Left colon (tissue), 2 donors: ENCODE measurements around the gene ETF1. TPM values are rescaled to one million over a fixed set of nuclear protein-coding genes. Genes with fewer than 3 reads are reported as not detected.
A peak's percentile ranks its signal among the peaks of the same experiment; 100 is the strongest.

Experiments
- ATAC-seq: fragments of 200-7000 bp; cut with Tn5 transposase; one replicate; pipeline ENCODE4 v1.9.1; 2020; ENCODE audit warnings: mild to moderate bottlenecking, moderate library complexity
- DNase-seq, 2 donors: peaks; one replicate each; pipeline ENCODE4 v3.0.0-alpha.2; 2020
- intact Hi-C, 2 donors: fragments of 100-400 bp; cut with DNase I in 1 of 2; cut with micrococcal nuclease in 1 of 2; formaldehyde crosslinking; loops; one replicate each; pipeline versions ENCODE4 v1.11.2 to v1.14.0; 2022; cut with DNase I, micrococcal nuclease
- total RNA-seq, 2 donors: library from RNA; stranded (reverse); fragmentation: NEBNext Ultra II Directional; extraction: Animal tissue kit (Norgen Biotek cat#: 25700); gene quantifications; one replicate each; pipeline ENCODE4 v1.2.1, GENCODE V29; 2021
- donor health status: DM: no; HTN: no; CAD: no.
- donor health status: DM: yes; HTN: yes; CAD: no.

ETF1 gene
- total RNA-seq, 2 donors from 2014 or later, result 73.5 to 83.3 TPM

DNA sequence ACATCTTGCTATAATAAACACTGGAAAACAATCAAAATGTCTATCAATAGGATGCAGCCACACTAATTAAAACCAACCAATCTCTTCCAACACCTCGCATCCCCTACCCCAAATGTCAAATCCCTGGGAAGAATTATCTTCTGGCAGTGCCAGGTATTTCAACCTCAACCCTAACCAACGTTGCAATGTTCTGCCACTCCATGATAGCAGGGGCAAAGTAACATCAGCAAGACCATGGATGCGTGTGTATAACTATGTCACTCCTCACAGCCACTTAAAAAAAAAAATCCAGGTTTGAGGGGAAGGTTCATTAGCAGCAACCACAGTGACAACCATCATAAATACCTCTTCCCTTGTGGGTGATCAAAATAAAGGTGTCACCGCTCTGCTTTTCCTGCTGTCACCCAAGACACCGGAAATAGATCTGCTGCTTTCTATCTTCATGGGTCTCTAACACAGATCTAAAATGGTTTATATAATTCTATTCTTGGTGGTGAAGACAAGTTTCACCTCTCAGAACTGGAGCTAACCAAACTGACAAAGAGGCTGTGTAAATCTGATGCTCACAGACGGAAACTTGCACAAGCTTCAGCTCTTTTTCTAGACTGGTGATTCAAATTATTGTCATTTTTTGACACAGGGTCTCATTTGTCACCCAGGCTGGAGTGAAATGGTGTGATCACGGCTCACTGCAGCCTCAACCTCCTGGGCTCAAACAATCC lies 22.2 kb upstream of the ETF1 start:
- intact Hi-C loops, result no loop called here
- ATAC-seq (no peak), DNase-seq (no peak)

GRCh38 chr5:138564242-138564641 lies 21.2 kb upstream of the ETF1 start:
- intact Hi-C loops, result no loop called here
- DNase-seq, result no peak
- ATAC-seq, result no peak

- intact Hi-C loops, result no loop called here
- ATAC-seq (no peak), DNase-seq (no peak)
These were observed 20.5 kb upstream of the ETF1 start for GRCh38 chr5:138563340-138564118.

DNA sequence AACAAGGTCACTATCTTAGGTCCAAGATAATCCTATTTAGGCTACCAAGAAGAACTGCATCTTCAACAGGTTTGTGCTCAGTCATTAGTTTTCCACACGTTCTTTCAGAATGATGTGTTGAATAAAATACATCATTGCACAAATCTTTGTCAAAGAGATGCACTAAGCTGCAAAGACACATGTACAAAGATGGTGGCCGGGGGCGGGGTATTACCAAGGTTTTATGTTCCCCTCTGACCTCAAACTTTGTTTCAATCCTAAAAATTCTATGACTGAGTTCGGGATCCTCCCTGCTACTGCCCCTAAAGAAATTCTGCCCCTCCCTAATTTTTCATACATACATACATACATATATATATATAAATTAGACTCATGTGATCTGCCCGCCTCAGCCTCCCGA lies 17.9 kb upstream of the ETF1 start:
- no peak for DNase-seq
- no peak for ATAC-seq
- intact Hi-C loops, result no loop called here

GRCh38 chr5:138559937-138560336 lies 16.9 kb upstream of the ETF1 start:
- no peak for DNase-seq
- no peak for ATAC-seq
- intact Hi-C loops, result no loop called here

- intact Hi-C loops, result no loop called here
- DNase-seq (no peak), ATAC-seq (no peak)
These were observed 14.6 kb upstream of the ETF1 start for GRCh38 chr5:138557677-138558076.

DNA sequence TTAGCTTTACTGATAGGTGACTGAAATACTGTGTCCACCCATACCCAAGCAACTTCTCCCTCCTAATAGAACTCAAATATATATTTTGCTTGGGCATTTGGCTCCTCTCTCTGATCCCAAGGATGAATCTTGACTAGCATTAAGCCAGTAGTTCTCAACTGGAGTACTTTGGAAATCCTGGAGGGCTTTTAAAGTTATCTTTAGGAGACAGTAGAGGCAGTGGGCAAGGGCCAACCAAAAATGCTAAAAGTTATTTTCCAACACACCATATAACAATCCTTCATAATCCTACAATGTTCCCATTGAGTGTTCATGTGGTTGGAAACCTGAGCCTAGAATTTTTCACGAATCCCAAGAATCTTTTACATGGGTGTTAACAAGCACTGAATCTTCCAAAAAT lies 11.1 kb upstream of the ETF1 start:
- intact Hi-C loops, result no loop called here
- ATAC-seq (no peak), DNase-seq (no peak)

- intact Hi-C loops, result no loop called here
- ATAC-seq, result no peak
- no peak for DNase-seq
These were observed 10.5 kb upstream of the ETF1 start for GRCh38 chr5:138553437-138554095.

GRCh38 chr5:138552657-138553056 lies 9.6 kb upstream of the ETF1 start:
- ATAC-seq (no peak), DNase-seq (no peak)
- intact Hi-C loops, result no loop called here

DNA sequence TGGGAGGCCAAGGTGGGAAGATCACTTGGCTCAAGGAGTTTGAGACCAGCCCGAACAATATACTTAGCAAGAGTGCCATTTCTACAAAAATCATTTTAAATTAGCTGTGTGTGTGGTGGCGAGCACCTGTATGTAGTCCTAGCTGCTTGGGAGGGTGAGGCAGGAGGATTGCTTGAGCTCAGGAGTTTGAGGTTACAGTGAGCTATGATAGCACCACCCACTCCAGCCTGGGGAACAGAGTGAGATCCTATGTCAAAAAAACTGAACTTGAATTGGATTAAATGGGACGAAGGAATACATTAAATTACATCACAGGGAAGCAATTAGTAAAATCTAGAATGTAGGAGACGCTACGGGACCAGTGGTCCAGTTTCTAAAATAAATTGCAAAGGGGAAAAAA lies 6.4 kb upstream of the ETF1 start:
- ATAC-seq (no peak), DNase-seq (no peak)
- intact Hi-C loops, result no loop called here

DNA sequence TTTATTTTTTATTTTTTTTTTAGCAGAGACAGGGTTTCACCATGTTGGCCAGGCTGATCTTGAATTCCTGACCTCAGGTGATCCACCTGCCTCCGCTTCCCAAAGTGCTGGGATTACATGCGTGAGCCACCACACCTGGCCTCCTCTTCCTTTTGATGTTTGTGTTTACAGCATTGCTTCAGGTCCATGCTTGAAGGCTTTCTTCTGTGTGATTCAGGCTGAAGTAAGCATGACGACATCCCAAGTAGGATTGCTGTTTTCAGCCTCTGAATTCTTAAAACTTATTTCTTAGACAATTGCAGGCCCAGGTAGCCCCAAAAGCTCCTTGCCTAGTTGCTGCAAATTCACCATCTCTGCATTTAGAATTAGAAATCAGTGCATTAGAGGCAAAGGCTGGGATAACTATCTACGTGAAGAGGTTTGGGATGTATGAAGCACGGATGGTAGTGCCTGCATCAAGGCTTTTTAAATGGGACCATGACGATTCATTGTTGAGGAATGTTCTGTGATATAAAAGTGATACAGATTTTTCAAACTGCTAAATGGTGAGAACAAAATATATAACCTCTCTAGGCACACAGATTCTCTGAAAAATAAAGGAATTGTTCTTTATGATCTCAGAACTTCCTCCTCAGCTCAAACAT lies 3.0 kb upstream of the ETF1 start:
- intact Hi-C loops, result no loop called here
- DNase-seq (no peak), ATAC-seq (no peak)

- intact Hi-C loops, result no loop called here
- ATAC-seq (no peak), DNase-seq (peak; percentile 27 to 31)
These were observed 1.4 kb upstream of the ETF1 start for GRCh38 chr5:138544181-138545134.

DNA sequence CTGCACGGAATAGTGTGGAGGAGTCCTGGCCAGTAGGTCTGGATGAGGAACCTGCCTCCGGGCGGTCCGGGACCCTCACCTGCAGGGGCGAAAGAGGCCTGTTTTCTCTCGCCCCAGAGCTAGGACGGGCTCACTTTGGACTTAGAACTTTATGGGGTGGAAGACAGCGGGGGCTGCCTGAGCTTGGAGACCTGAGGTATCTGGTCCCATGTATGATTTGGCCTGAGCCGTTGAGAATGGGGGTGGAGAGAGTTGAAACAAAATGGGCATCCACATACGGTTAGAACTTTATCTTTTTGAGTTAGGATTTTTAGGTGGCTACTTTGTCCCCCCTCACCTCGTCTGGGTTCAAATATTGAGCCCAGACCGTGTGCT lies 681 bp upstream of the ETF1 start:
- DNase-seq (no peak), ATAC-seq (peak; percentile 56)
- intact Hi-C loops, result no loop called here

DNA sequence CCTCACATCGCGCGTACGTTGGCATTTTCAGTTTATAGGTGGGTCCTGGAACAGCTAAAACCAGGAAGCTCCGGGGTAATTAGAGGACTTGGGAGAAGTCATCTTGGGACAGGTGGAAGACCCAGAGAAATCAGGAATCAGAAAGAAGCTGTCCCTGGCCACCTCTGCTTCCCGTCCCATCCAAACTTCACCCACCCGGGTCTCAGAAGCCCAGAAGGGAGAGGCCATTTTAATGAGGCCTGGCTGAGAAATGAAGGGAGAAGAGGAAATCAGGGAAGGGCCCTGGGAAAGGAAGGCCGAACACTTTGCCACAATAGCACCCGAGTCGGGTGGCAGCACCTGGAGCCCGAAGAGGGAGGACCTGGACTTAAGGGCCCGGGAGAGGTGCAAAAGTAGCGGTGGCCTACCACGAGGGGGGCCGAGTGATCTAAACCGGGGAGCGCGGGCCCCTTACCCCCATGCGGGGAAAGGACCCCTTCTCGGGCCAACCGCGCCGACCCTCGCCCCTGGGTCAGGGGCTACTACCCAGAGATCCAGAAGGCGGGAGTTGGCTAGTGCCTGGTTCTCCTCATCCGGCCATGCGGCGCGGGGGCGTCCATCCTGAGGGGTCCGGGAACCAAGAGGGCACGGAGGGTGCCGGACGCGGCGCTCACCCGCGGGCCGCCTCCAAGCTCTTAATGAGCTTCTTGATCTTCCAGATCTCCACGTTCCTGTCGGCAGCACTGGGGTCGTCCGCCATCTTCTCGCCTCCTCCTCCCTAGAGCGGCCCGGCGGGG lies 668 bp downstream of the ETF1 start:
- peak; percentile 15 for ATAC-seq
- DNase-seq, result peak in 1 of 2 donors; percentile 13
- intact Hi-C loops, result no loop called here

DNA sequence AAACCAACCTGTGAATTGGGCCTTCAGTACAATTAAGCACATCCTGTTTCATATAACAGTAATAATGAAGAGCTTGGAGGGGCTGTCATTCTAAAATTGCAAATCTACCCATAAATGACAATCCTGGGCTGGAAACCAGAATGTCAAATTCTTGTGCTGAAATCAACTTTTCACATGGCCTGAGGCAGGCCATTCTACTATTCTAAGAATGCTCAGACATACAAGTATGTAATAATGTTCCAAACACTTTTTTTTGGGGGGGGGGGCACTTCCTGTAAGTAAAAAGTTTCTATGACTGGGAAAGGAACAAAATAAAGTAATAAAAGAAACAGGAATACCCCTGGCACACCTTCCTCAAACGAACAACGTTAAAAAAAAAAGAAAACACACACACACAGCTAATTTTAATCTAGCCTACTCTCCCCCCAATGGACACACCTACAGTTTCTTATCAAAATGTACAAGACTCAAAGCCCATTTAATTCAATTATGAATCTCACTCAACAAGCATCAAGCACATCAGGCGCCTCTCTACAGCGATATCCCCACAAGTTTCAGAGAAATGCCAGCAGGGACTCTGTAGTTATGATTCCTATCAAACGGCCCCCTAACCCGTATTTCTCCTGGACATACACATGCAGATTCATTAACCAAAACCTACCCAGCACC lies 1.4 kb downstream of the ETF1 start:
- no peak for DNase-seq

GRCh38 chr5:138539791-138540190 lies 3.2 kb downstream of the ETF1 start:
- DNase-seq (no peak), ATAC-seq (no peak)
- intact Hi-C loops, result no loop called here

More for the DNA sequence above, 1.4 kb downstream of the ETF1 start:
- intact Hi-C loops, result no loop called here
- ATAC-seq, result no peak

GRCh38 chr5:138538943-138539627 lies 4.0 kb downstream of the ETF1 start:
- intact Hi-C loops, result no loop called here
- DNase-seq (no peak), ATAC-seq (no peak)
